Activated T-cell treated with anti-CD3 and anti-CD28 coated beads for 48 hours (primary cell): ENCODE measurements around the gene SEC14L5.
A peak's percentile ranks its signal among the peaks of the same experiment; 100 is the strongest.
"Not testable (repeated sequence)": the region's sequence is repeated elsewhere in the genome, so short reads cannot be mapped to it uniquely, and the experiment has no call there.

Source experiments
- DNase-seq: peaks from one replicate; pipeline ENCODE4 v3.0.0-alpha.2; 2020; ENCODE audit warnings: low read depth

Gene SEC14L5

GRCh38 chr16:5041600-5042133 lies 83.5 kb downstream of the SEC14L5 start:
- DNase-seq = no peak

- DNase-seq = no peak
Measured at GRCh38 chr16:5042574-5043171, 84.5 kb downstream of the SEC14L5 start.

DNA sequence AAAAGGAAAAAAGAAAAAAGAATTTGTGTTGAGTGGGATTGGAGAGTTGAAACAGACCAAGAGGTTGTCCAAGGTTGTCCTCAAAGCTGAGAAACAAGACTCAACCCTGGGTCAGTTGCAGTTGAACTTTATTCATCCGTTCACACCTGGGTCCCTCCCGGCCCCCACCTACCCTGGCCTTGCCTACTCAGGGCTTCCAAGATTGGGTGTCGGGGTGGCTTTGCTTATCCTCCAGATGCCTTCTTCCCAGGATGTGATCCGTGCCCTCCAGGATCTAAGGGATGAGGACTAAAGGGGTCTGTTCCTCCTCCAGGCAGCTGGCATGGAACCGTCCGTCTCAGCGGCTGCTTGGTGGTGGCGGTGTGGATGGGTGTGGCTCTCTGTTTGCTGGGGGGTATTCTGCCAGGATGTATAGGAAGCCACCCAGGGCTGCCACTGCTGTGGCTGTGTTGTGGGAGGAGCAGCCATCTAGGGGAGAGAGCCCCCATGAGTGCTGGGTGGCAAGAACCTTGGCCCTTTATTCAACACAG lies 85.9 kb downstream of the SEC14L5 start:
- DNase-seq = no peak

DNA sequence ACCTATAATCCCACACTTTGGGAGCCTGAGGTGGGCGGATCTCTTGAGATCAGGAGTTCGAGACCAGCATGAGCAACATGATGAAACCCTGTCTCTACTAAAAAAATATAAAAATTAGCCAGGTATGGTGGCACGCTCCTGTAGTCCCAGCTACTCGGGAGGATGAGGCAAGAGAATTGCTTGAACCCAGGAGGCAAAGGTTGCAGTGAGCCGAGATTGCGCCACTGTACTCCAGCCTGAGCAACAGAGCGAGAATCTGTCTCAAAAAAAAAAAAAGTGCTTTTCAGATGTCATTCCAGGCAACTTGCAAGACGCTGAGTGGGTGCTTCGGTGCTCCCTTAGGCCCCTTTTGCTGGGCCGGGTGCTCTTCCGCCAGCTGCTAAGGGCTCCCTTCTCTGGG lies 86.5 kb downstream of the SEC14L5 start:
- not testable (repeated sequence) for DNase-seq

GRCh38 chr16:5045499-5046115 lies 87.5 kb downstream of the SEC14L5 start:
- DNase-seq = no peak

DNA sequence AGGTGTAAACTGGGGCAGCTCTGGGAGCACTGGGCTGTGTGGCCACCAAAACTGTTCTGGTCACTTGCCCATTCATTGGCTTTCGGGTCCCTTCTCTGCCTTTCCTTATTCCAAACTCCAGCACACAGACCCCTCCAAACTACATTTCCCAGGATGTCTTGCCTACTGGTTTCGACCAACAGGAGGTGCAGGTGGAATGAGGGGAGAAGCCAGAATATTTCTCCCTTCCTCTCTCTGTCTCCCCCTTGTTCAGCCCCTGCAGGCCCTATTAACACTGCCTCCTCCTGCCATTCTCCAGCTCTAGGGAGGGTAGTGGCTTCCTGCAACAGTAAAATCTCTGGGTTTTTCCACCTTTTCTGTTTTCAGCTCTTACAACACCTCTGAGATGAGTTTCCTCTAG lies 88.8 kb downstream of the SEC14L5 start:
- DNase-seq = no peak

DNA sequence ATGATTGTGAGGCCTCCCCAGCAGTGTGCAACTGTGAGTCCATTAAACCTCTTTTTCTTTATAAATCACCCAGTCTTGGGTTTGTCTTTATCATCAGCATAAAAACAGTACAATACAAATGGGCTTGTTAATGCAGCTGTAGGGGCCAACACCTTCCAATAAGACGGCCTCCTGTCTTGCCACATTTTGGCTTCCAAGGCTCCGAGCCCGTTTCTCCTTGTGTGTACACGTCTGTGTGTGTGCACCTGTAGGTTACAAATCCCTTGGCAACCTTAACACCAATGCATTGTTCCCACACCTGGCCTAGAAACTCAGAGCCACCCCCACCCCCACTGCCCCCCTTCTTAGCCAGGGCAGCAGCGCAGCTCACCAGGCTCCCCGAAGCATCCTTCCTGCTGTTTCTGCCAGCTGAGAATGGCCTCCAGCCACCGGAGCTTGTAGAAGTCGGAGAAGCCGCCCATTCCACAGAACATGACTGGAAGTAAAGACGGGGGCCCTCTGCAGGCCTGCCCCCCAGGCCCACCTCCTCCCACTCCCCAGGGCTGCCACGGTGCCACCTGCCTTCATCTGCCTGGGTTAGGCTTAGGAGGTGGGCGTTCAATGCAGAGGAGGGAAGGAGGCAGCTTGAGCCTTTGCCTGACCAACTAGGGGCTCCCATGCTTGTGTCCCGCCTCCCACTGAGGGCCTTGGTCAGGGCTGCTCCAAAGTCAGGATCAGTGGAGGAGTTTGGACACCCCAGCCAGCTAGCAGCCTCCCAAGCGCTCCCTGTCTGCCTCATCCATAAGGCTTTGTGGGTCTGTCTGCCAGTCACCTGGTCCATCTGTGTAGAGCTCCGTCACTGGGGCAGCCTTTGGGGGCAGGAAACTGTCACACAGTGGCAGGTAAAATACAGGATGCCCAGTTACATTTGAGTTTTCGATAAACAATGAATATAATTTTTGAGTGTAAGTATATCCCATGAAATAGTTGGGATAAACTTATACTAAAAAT lies 97.0 kb downstream of the SEC14L5 start:
- DNase-seq = no peak

- peak; percentile 51 for DNase-seq
Measured at GRCh38 chr16:5056352-5056751, 98.2 kb downstream of the SEC14L5 start.

- DNase-seq = no peak
Measured at GRCh38 chr16:5058476-5058875, 100.3 kb downstream of the SEC14L5 start.

GRCh38 chr16:5059386-5060072 lies 101.4 kb downstream of the SEC14L5 start:
- no peak for DNase-seq

DNA sequence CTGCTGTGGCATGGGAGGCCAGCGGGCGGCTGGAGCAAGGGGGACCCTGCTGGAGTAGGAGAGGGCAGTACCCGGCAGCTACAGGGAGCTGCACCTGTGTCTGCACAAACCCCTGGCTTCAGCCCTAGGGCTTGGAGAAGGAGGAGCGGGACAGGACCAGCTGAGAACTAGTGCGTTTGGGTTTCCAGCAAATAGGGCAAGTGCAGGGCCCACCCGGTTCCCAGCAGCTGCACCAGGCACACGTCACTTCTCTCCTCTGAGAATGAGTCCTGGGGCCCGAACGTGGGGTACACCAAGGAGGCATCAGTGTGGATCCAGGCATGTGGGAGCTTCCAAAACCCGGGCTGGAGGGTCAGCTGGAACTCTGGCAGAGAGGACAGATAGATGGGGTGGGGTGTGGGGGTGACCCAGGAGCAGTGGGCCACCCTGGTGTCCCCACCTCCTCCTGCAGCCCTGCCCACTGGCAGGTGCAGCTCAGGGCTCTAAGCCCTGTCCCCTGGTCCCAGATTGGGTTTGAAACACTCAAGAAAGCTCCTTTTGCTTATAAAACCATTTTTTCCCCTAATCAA lies 102.0 kb downstream of the SEC14L5 start:
- DNase-seq = no peak

DNA sequence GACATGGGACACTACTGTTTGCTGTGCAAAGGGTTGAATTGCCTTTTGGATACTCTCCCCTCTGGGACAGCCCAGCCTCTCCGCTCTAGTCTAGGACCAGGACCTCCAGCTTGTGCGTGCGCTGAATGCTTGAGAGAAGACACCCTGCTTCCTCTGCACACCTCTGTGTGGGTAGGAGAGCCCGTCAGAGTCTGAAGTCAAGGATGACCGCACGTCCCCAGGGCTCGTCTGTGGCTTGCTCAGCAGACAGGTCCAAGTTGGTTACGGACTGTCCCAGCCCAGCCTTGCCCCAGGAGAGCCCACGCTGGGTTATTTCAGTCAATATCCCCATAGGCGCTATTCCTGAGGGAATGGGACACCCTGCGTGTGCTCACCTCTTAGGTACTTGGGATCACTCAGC lies 103.9 kb downstream of the SEC14L5 start:
- DNase-seq = no peak

- no peak for DNase-seq
Measured at GRCh38 chr16:5062790-5063765, 104.9 kb downstream of the SEC14L5 start.

- no peak for DNase-seq
Measured at GRCh38 chr16:5064915-5065314, 106.8 kb downstream of the SEC14L5 start.

DNA sequence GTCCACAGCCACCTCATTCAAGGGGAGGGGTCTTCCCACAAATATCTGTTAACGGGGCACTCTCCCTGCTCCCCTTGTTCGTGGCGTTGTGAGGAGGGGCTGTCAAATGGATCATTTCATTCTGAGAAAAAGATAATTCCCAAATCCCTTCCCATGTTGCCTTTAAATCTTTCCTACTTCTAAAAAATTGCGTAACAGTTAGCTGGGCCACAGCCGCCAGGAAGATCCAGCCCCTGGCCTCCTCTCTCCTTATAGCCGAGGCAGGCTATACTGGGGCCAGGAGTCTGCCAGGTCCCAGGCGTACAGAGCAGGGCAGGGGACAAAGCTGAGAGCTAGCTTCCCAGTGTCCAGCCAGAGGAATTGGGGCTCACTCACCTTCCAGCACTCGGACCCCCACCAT lies 107.2 kb downstream of the SEC14L5 start:
- no peak for DNase-seq

DNA sequence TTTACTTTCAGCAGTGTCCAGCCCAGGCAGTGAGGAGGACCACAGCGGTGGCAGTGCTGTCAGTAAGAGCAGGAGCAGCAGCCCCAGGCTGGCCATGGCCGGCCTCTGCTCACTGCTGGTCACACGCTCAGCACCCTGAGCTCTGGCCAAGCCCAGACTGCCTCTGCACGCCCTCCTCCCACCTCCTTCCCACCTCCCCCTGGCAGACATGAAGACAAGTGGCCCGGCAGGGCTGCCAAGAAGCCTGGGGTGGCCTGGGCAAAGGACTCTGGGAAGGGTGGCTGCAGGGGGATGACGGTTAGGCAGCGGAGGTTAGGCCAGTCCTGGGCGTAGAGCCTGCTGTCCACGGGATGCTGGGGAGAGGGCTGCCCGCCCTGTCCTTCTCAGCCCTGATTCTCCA lies 107.7 kb downstream of the SEC14L5 start, which contains the start of gene C16orf89:
C16orf89 (minus strand) TSS at position 144 of the 400 bp plus-strand sequence; CDS start at position 96, 48 bp downstream.
- no peak for DNase-seq

DNA sequence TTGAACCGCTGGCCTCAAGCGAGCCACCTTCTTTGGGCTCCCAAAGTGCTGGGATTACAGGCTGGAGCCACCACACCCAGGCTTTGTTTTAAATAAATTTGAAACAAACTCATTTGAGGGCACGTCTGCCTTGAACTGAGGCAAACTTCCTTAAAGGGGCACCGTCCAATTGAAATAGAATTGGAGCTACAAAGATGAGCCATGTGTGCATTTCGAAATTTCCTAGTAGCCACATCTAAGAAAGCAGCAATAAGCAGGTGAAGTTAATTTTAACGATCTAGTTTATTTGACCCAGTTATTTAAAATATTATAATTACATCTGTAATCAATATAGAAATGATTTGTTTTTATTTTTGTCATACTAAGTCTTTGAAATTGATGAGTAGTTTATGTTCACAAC lies 108.4 kb downstream of the SEC14L5 start:
- no peak for DNase-seq
